Tibial nerve (tissue), 4 donors: ENCODE data around the gene COBLL1.

Source experiments
- EP300 ChIP-seq, 2 donors: sonication (generic); formaldehyde crosslinking; IDR thresholded peaks; one replicate each; pipeline ENCODE4 v1.6.1; 2017; ENCODE audit warnings: antibody characterized with exemption in 2 of 2, mild to moderate bottlenecking in 1 of 2
- POLR2A ChIP-seq, 2 donors: fragments of 450-650 bp; IDR thresholded peaks; one replicate each; pipeline ENCODE4 v1.6.1; 2017; ENCODE audit warnings: antibody characterized with exemption in 2 of 2, mild to moderate bottlenecking in 2 of 2, moderate library complexity in 2 of 2
- TF ChIP-seq, protein P1 (sequence below), 5 experiments: fragments of 200-600 bp in 3 of 5; fragments of 450-650 bp in 2 of 5; sonication (generic) in 3 of 5; IDR thresholded peaks; one replicate each; pipeline ENCODE4 v1.5.1; 2016 to 2019; ENCODE audit warnings: antibody characterized with exemption in 5 of 5, mild to moderate bottlenecking in 3 of 5, moderate library complexity in 2 of 5

DNA sequence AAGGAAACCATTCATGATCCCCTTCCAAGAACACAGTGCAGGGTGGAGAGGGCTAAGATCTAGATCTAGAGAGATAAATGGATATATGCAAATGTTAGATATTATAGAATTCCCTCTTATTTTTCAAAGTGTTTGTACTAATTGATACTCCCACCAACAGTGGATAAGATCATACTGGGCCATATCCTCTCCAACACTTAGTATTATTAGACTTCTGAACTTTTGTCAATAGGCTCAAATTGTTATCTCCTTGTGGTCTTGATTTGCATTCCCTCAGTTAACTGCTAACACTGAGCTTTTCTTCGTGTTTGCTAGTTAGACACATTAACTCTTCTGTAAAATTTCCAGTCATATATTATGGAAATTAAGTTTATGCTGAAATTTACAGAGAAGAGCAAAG lies 163.9 kb downstream of the COBLL1 start:
- TF ChIP-seq, protein P1, sequence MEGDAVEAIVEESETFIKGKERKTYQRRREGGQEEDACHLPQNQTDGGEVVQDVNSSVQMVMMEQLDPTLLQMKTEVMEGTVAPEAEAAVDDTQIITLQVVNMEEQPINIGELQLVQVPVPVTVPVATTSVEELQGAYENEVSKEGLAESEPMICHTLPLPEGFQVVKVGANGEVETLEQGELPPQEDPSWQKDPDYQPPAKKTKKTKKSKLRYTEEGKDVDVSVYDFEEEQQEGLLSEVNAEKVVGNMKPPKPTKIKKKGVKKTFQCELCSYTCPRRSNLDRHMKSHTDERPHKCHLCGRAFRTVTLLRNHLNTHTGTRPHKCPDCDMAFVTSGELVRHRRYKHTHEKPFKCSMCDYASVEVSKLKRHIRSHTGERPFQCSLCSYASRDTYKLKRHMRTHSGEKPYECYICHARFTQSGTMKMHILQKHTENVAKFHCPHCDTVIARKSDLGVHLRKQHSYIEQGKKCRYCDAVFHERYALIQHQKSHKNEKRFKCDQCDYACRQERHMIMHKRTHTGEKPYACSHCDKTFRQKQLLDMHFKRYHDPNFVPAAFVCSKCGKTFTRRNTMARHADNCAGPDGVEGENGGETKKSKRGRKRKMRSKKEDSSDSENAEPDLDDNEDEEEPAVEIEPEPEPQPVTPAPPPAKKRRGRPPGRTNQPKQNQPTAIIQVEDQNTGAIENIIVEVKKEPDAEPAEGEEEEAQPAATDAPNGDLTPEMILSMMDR (IDR thresholded peaks at IDR 0.05), result no peak
- TF ChIP-seq POLR2A (IDR thresholded peaks at IDR 0.05) (no peak), EP300 (IDR thresholded peaks at IDR 0.05) (no peak)
